Neural cell (in vitro differentiated cells): ENCODE data around the gene MAGI1.

Source experiments
- EP300 ChIP-seq: fragments of 450-650 bp; conservative IDR thresholded peaks from 2 replicates; pipeline ENCODE4 v1.6.1; 2014; ENCODE audit warnings: antibody characterized with exemption, mild to moderate bottlenecking, moderate library complexity; ENCODE audit not compliant: poor library complexity, severe bottlenecking
- EZH2 ChIP-seq: fragments of 200-600, 300-800 bp; shearing (Covaris generic), sonication (generic); IDR thresholded peaks from 2 replicates; pipeline ENCODE4 v1.6.1; 2014; ENCODE audit warnings: antibody characterized with exemption, low read length, borderline replicate concordance, mild to moderate bottlenecking; ENCODE audit not compliant: insufficient read depth, poor library complexity, severe bottlenecking
- REST ChIP-seq: IDR thresholded peaks from 2 replicates; pipeline ENCODE4 v1.6.1; 2012; ENCODE audit warnings: borderline replicate concordance
- TAF1 ChIP-seq: IDR thresholded peaks from 2 replicates; pipeline ENCODE4 v1.6.1; 2012; ENCODE audit warnings: low read depth
- TF ChIP-seq, protein P1 (sequence below): fragments of 450-650 bp; IDR thresholded peaks from 2 replicates; pipeline ENCODE4 v1.5.1; 2014; ENCODE audit warnings: antibody characterized with exemption, mild to moderate bottlenecking, moderate library complexity; ENCODE audit not compliant: poor library complexity, severe bottlenecking

- TF ChIP-seq, protein P1, sequence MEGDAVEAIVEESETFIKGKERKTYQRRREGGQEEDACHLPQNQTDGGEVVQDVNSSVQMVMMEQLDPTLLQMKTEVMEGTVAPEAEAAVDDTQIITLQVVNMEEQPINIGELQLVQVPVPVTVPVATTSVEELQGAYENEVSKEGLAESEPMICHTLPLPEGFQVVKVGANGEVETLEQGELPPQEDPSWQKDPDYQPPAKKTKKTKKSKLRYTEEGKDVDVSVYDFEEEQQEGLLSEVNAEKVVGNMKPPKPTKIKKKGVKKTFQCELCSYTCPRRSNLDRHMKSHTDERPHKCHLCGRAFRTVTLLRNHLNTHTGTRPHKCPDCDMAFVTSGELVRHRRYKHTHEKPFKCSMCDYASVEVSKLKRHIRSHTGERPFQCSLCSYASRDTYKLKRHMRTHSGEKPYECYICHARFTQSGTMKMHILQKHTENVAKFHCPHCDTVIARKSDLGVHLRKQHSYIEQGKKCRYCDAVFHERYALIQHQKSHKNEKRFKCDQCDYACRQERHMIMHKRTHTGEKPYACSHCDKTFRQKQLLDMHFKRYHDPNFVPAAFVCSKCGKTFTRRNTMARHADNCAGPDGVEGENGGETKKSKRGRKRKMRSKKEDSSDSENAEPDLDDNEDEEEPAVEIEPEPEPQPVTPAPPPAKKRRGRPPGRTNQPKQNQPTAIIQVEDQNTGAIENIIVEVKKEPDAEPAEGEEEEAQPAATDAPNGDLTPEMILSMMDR: no peak
- TF ChIP-seq EP300 (no peak), EZH2 (no peak), REST (no peak), TAF1 (no peak)
These were observed 188.5 kb downstream of the MAGI1 start for GRCh38 chr3:65850261-65850660.
